ENCODE data around the gene TTC16.

DNA sequence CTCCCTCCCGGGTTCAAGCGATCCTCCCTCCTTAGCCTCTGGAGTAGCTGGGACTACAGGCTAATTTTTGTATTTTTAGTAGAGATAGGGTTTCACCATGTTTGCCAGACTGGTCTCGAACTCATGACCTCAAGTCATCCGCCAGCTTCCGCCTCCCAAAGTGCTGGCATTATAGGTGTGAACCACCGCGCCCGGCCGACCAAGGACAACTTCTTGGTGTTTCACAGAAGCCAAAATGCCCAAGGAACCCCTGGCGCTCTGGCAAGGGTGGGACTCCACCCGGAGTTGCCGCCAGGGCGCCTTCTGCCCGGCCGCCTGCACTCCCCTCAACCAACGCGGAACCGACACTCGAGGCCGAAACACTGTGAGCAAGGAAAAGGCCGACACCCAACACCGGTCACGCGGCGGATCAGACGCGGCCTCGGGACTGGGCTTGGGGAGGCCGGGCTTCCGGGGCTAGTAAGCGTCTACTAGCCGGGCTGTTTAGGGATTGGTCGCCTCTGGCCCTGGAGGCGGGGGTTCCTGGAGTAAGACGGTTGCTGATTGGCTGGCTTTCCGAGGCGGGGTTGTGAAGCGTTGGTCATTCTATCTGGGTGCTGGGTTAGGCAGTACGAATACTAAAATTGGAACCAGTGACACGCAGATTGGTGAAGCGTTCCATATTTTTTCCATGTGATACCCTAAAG is 16.8 kb upstream of the TTC16 start:
- TF ChIP-seq ASH2L (IDR thresholded peaks at IDR 0.05; ENCODE audit: low read length) (peak; percentile 66), POLR2A (IDR thresholded peaks at IDR 0.05; ENCODE audit: control extremely low read depth in 1 of 2, low read depth in 2 of 2, low read length in 2 of 2) (peak in 1 of 2 experiments; percentile 68; a peak in 2 of 3 replicates), JUND (IDR thresholded peaks at IDR 0.05; ENCODE audit: low read length) (no peak), BACH1 (IDR thresholded peaks at IDR 0.05; ENCODE audit: low read length) (peak; percentile 75), RXRA (IDR thresholded peaks at IDR 0.05; ENCODE audit: insufficient read depth, low read depth, low read length) (no peak), RAD21 (IDR thresholded peaks at IDR 0.05 in 1 of 2, conservative IDR thresholded peaks at IDR 0.05 in 1 of 2; ENCODE audit: low read depth in 2 of 2, low read length in 2 of 2) (no peak)
- TF ChIP-seq, protein P1, sequence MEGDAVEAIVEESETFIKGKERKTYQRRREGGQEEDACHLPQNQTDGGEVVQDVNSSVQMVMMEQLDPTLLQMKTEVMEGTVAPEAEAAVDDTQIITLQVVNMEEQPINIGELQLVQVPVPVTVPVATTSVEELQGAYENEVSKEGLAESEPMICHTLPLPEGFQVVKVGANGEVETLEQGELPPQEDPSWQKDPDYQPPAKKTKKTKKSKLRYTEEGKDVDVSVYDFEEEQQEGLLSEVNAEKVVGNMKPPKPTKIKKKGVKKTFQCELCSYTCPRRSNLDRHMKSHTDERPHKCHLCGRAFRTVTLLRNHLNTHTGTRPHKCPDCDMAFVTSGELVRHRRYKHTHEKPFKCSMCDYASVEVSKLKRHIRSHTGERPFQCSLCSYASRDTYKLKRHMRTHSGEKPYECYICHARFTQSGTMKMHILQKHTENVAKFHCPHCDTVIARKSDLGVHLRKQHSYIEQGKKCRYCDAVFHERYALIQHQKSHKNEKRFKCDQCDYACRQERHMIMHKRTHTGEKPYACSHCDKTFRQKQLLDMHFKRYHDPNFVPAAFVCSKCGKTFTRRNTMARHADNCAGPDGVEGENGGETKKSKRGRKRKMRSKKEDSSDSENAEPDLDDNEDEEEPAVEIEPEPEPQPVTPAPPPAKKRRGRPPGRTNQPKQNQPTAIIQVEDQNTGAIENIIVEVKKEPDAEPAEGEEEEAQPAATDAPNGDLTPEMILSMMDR (IDR thresholded peaks at IDR 0.05; ENCODE audit: control extremely low read depth in 1 of 3, insufficient read depth in 1 of 3, low read depth in 1 of 3, low read length in 3 of 3), result no peak
- TF ChIP-seq, protein P2, sequence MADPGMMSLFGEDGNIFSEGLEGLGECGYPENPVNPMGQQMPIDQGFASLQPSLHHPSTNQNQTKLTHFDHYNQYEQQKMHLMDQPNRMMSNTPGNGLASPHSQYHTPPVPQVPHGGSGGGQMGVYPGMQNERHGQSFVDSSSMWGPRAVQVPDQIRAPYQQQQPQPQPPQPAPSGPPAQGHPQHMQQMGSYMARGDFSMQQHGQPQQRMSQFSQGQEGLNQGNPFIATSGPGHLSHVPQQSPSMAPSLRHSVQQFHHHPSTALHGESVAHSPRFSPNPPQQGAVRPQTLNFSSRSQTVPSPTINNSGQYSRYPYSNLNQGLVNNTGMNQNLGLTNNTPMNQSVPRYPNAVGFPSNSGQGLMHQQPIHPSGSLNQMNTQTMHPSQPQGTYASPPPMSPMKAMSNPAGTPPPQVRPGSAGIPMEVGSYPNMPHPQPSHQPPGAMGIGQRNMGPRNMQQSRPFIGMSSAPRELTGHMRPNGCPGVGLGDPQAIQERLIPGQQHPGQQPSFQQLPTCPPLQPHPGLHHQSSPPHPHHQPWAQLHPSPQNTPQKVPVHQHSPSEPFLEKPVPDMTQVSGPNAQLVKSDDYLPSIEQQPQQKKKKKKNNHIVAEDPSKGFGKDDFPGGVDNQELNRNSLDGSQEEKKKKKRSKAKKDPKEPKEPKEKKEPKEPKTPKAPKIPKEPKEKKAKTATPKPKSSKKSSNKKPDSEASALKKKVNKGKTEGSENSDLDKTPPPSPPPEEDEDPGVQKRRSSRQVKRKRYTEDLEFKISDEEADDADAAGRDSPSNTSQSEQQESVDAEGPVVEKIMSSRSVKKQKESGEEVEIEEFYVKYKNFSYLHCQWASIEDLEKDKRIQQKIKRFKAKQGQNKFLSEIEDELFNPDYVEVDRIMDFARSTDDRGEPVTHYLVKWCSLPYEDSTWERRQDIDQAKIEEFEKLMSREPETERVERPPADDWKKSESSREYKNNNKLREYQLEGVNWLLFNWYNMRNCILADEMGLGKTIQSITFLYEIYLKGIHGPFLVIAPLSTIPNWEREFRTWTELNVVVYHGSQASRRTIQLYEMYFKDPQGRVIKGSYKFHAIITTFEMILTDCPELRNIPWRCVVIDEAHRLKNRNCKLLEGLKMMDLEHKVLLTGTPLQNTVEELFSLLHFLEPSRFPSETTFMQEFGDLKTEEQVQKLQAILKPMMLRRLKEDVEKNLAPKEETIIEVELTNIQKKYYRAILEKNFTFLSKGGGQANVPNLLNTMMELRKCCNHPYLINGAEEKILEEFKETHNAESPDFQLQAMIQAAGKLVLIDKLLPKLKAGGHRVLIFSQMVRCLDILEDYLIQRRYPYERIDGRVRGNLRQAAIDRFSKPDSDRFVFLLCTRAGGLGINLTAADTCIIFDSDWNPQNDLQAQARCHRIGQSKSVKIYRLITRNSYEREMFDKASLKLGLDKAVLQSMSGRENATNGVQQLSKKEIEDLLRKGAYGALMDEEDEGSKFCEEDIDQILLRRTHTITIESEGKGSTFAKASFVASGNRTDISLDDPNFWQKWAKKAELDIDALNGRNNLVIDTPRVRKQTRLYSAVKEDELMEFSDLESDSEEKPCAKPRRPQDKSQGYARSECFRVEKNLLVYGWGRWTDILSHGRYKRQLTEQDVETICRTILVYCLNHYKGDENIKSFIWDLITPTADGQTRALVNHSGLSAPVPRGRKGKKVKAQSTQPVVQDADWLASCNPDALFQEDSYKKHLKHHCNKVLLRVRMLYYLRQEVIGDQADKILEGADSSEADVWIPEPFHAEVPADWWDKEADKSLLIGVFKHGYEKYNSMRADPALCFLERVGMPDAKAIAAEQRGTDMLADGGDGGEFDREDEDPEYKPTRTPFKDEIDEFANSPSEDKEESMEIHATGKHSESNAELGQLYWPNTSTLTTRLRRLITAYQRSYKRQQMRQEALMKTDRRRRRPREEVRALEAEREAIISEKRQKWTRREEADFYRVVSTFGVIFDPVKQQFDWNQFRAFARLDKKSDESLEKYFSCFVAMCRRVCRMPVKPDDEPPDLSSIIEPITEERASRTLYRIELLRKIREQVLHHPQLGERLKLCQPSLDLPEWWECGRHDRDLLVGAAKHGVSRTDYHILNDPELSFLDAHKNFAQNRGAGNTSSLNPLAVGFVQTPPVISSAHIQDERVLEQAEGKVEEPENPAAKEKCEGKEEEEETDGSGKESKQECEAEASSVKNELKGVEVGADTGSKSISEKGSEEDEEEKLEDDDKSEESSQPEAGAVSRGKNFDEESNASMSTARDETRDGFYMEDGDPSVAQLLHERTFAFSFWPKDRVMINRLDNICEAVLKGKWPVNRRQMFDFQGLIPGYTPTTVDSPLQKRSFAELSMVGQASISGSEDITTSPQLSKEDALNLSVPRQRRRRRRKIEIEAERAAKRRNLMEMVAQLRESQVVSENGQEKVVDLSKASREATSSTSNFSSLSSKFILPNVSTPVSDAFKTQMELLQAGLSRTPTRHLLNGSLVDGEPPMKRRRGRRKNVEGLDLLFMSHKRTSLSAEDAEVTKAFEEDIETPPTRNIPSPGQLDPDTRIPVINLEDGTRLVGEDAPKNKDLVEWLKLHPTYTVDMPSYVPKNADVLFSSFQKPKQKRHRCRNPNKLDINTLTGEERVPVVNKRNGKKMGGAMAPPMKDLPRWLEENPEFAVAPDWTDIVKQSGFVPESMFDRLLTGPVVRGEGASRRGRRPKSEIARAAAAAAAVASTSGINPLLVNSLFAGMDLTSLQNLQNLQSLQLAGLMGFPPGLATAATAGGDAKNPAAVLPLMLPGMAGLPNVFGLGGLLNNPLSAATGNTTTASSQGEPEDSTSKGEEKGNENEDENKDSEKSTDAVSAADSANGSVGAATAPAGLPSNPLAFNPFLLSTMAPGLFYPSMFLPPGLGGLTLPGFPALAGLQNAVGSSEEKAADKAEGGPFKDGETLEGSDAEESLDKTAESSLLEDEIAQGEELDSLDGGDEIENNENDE (IDR thresholded peaks at IDR 0.05; ENCODE audit: insufficient replicate concordance, low read length), result no peak
